A673 (cell line): ENCODE data around the gene TTC9B.

Source experiments
- CTCF ChIP-seq: fragments of 300-800, 200-600 bp; sonication (generic); conservative IDR thresholded peaks from 2 replicates; pipeline ENCODE4 v1.5.1; 2017; ENCODE audit warnings: low read depth, mild to moderate bottlenecking, antibody characterized with exemption, low read length, moderate library complexity, mixed read lengths
- EZH2 ChIP-seq: fragments of 200-600 bp; sonication (generic); IDR thresholded peaks from 2 replicates; pipeline ENCODE4 v1.6.1; 2017; ENCODE audit warnings: borderline replicate concordance, low read depth, mild to moderate bottlenecking, mixed read lengths, antibody characterized with exemption, low read length; ENCODE audit not compliant: poor library complexity, severe bottlenecking

GRCh38 chr19:40229926-40230417, 11.8 kb upstream of the TTC9B start:
- TF ChIP-seq CTCF (no peak), EZH2 (no peak)
